Measurements from ENCODE around the gene PPP2R5C. TPM values are rescaled to one million over a fixed set of nuclear protein-coding genes. Genes with fewer than 3 reads are reported as not detected.

Gene PPP2R5C
- total and polyA plus RNA-seq, 2 of the 8 experiments (the other 6 are each of a cell fraction or from before 2014, with no cell fraction given), result 49.6 to 95.9 TPM

DNA sequence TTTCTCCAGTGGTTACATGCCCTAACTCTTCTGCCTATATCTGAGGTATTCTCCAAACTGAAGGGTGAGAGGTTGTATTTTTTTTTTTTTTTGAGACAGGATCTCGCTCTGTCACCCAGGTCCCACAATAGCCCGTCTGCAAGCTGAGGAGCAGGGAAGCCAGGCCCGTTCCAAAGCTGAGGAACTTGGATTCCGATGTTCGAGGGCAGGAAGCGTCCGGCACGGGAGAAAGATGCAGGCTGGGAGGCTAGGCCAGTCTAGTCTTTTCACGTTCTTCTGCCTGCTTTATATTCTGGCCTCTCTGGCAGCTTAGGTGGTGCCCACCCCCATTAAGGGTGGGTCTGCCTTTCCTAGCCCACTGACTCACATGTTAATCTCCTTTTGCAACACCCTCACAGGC, 135.8 kb downstream of the PPP2R5C start (continued):
- TF ChIP-seq, protein P1, sequence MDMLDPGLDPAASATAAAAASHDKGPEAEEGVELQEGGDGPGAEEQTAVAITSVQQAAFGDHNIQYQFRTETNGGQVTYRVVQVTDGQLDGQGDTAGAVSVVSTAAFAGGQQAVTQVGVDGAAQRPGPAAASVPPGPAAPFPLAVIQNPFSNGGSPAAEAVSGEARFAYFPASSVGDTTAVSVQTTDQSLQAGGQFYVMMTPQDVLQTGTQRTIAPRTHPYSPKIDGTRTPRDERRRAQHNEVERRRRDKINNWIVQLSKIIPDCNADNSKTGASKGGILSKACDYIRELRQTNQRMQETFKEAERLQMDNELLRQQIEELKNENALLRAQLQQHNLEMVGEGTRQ (IDR thresholded peaks at IDR 0.05; ENCODE audit: low read length), result no peak
